Ecto neural progenitor cell (in vitro differentiated cells): Measurements from ENCODE around the gene ANKS1A.
"Not testable (repeated sequence)": the region's sequence is repeated elsewhere in the genome, so short reads cannot be mapped to it uniquely, and the experiment has no call there.

Source experiments
- DNase-seq: peaks from one replicate; pipeline ENCODE4 v3.0.0-alpha.2; 2018; ENCODE audit warnings: low spot score

Gene ANKS1A

DNA sequence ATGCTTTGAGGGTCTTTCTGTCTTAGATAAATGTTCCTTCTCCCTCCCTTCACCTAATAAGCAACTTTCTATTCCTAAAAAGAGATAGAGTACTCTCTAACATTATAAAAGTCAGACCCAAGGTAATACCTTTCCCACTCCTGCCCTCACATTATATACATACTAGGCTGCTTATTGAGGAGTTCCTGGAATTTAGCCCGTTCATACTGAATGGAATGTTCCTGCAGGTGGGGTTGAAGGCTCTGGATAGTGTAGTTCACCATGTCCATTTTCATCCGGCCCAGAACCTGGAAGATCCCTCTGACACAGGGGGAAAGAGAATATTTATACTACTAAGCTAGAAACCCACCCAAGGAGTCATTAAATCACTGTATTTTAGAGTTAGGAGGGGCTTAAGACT lies 231.7 kb downstream of the ANKS1A start:
- DNase-seq: no peak

GRCh38 chr6:35124356-35124755 lies 235.3 kb downstream of the ANKS1A start:
- DNase-seq: no peak

DNA sequence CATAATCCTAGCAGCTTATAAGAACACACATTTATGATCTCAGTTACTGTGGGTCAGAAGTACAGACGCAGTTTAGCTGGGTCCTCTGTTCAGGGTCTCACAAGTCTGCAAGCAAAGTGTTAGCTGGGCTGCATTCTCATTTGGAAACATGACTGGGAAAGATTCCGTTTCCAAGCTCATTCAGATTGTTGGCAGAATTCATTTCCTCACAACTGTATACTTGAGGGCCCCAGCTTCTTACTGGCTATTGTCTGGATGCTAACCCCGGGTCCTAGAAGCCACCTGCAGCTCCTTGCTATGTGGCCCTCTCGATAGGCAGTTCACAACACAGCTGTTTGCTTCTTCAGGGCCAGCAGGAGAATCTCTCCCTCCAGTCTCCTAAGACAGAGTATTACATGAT lies 239.0 kb downstream of the ANKS1A start:
- no peak for DNase-seq

- DNase-seq: no peak
Observed at GRCh38 chr6:35128496-35128895, 239.4 kb downstream of the ANKS1A start.

DNA sequence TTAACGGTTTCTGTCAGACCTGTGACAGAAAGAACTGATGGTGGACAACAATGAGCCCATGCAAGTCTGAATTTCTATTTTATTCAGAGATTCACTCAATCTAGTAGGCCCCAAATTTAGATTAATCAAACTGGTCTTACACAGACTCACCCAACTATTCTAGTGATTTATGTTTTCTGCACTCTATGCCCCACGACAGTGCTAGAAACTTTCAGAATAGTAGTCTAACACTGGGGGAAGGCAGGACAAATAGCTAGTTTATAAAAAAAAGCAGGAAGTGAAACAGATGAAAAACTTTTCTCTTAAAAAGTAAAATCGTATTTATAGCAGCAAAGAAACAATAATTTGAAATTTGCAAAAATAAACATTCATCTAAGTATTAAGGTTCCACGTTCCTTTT lies 247.1 kb downstream of the ANKS1A start:
- no peak for DNase-seq

GRCh38 chr6:35138191-35138590 lies 249.1 kb downstream of the ANKS1A start:
- DNase-seq: not testable (repeated sequence)

DNA sequence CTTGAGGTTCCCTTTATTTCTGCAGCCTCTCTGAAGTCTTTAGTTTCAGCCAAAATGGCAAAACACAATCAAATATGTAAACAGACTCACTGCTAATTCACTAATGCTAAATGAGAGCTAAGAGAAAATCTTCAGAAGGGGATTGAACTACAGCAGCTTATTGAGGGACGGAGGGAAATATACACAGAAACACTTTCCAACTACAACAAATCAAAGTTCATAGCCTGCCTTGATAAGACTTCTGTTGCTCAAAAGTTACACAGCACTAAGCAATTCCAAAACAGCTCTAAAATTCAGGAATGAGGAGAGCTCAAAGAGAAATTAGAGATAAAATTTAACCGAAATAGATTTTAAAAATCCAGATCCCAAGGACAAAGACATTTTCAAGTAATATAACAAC lies 250.4 kb downstream of the ANKS1A start:
- no peak for DNase-seq

DNA sequence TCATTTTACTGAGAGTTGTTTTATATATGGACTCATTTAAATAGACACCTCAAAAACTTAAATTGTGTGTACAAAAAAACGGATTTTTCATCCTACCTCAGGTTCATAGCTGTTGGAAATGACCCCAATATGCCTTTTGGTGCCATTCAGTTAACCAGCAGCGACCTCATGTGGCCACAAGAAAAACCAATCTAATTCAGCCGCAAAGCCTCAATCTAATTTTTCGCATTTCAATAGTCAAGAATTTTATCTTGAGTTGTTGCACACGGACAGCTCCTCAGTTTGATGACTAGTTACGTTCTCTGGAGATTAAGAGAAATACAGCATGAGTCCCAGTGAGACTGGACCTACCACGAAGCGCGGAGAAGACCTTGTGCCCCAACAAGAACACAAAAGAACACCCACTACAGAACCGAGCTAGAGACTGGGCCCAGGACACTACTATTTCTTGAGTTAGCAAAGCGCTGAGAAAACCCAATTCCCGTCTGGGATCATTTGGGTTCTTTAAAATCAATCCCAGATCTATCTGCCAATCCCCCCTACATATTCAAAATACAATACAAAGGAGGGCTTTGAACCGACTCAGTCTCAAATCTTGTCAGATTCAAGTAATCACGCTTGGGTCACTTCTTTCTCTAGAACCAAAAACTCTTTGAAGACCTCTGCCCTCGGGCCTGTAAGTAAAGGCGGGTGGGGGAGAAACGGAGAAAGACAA lies 251.0 kb downstream of the ANKS1A start:
- no peak for DNase-seq

GRCh38 chr6:35140639-35141006 lies 251.6 kb downstream of the ANKS1A start:
- DNase-seq: no peak
